HepG2 (cell line): ENCODE measurements around the gene MAPK11. TPM values are rescaled to one million over a fixed set of nuclear protein-coding genes. Genes with fewer than 3 reads are reported as not detected.

Experiments
- DNMT3B ChIP-seq: conservative IDR thresholded peaks from 2 replicates; pipeline ENCODE4 v1.6.1; 2016; ENCODE audit warnings: missing biosample characterization, control low read depth
- FOXA1 ChIP-seq, 2 experiments: fragments of 450-650 bp in 1 of 2; sonication (generic) in 1 of 2; formaldehyde crosslinking in 1 of 2; IDR thresholded peaks; 2 replicates each; pipeline versions ENCODE4 v1.4.0 to v1.6.1; 2016 to 2020; ENCODE audit warnings: missing genetic modification reagents in 1 of 2
- GTF3A ChIP-seq: sonication (generic); formaldehyde crosslinking; conservative IDR thresholded peaks from 2 replicates; pipeline ENCODE4 v1.4.0; 2020; ENCODE audit warnings: mild to moderate bottlenecking, missing genetic modification reagents
- JUNB ChIP-seq: sonication (generic); formaldehyde crosslinking; IDR thresholded peaks from 2 replicates; pipeline ENCODE4 v1.8.0; 2022; ENCODE audit warnings: missing genetic modification reagents, mild to moderate bottlenecking, borderline replicate concordance
- MXI1 ChIP-seq: IDR thresholded peaks from 3 replicates; pipeline ENCODE4 v1.6.1; 2012; ENCODE audit warnings: low read depth, low read length, inconsistent platforms, borderline replicate concordance
- RFX3 ChIP-seq: IDR thresholded peaks from 2 replicates; pipeline ENCODE4 v1.6.1; 2016; ENCODE audit warnings: missing biosample characterization, missing genetic modification reagents
- SP1 ChIP-seq, 2 experiments: fragments of 450-650 bp in 1 of 2; sonication (generic) in 1 of 2; formaldehyde crosslinking in 1 of 2; IDR thresholded peaks; 2 replicates each; pipeline versions ENCODE4 v1.4.0 to v1.6.1; 2016 to 2020; ENCODE audit warnings: missing genetic modification reagents in 1 of 2
- TARDBP ChIP-seq: sonication (generic); formaldehyde crosslinking; IDR thresholded peaks from 2 replicates; pipeline ENCODE4 v1.8.0; 2022; ENCODE audit warnings: mild to moderate bottlenecking, missing genetic modification reagents
- U2AF2 ChIP-seq: fragments of 200-400 bp; formaldehyde crosslinking; IDR thresholded peaks from 2 replicates; pipeline ENCODE4 v1.6.1; 2017; ENCODE audit warnings: low read depth, mild to moderate bottlenecking, low read length
- ZBTB21 ChIP-seq: sonication (generic); formaldehyde crosslinking; IDR thresholded peaks from 2 replicates; pipeline ENCODE4 v1.4.0; 2020; ENCODE audit warnings: missing genetic modification reagents
- ZNF234 ChIP-seq: sonication (generic); formaldehyde crosslinking; conservative IDR thresholded peaks from 2 replicates; pipeline ENCODE4 v1.5.1; 2020; ENCODE audit warnings: mild to moderate bottlenecking, missing genetic modification reagents
- ZNF251 ChIP-seq: sonication (generic); formaldehyde crosslinking; IDR thresholded peaks from 2 replicates; pipeline ENCODE4 v1.9.0; 2021; ENCODE audit warnings: mild to moderate bottlenecking, missing genetic modification reagents
- polyA plus RNA-seq, 8 experiments: library from polyadenylated mRNA; depleted of rRNA in 3 of 8; stranded (reverse) in 7 of 8; unstranded in 1 of 8; fragments of >200 nt; fragmentation: Illumina TruSeq in 4 of 8; extraction: Trizol in 4 of 8; gene quantifications; 2 replicates each; pipeline versions ENCODE4 v1.2.1 to v1.2.3, GENCODE V29; 2011 to 2016; ENCODE audit warnings: low read depth in 4 of 8, missing spikeins in 1 of 8, mixed read lengths in 1 of 8; ENCODE audit not compliant: insufficient read depth in 1 of 8
- total RNA-seq, 5 experiments: library from RNA; depleted of rRNA; stranded (reverse); fragments of >200 nt; fragmentation: Illumina TruSeq; extraction: Trizol; gene quantifications; 2 replicates each; pipeline ENCODE4 v1.2.3, GENCODE V29; 2016; ENCODE audit warnings: low read depth in 1 of 5
- TF ChIP-seq, protein P1 (sequence below): sonication (generic); formaldehyde crosslinking; IDR thresholded peaks from one replicate; pipeline ENCODE4 v1.5.1; 2020; ENCODE audit warnings: mild to moderate bottlenecking, missing genetic modification reagents; ENCODE audit errors: not compliant biosample characterization
- TF ChIP-seq, protein P2 (sequence below): sonication (generic); formaldehyde crosslinking; IDR thresholded peaks from 2 replicates; pipeline ENCODE4 v1.8.1; 2023; ENCODE audit warnings: mild to moderate bottlenecking, missing genetic modification reagents, borderline replicate concordance
- TF ChIP-seq, protein P3 (sequence below): sonication (generic); formaldehyde crosslinking; IDR thresholded peaks from 2 replicates; pipeline ENCODE4 v1.4.0; 2020; ENCODE audit warnings: missing genetic modification reagents, borderline replicate concordance

Gene MAPK11
- total and polyA plus RNA-seq, 2 of the 13 experiments (the other 11 are each of a cell fraction or from before 2014, with no cell fraction given) = 0.15 to 0.17 TPM

DNA sequence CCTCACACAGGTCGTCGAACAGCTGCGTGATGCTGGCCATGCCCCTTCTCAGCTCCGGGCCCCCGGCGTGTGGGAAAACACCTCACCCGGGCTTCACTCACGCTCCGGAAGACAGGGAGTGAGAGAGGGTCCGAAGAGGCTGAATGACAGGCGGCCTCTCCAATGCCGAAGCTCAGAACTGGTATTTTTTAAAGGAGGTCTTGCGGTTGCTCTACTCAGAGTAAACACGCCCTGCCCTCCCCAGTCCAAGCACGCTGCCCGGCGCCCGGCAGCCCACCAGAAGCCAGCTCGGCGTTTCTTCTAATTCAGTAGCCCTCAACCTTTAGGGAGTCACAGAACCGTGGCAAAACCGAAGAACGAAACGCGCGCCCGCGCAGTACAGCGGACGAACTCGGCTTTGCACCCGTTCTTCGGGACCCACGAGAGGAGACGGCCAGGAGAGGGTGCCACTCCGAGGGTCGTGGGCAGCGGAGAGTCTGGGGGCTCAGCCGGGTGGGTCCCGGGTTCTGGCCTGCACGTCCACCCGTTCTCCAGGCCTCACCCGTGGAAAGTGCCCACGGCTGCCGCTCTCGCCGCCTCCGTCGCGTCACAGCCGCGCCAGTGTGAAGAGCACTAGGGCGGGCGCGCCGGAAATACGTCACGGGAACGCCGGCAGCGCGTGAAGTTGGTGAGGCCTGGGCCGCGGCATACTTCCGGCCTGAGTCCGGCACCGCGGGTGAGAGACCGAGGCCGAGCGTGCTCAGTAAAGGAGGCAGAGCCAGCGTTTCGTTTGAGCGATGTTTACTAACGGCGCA lies 25.6 kb downstream of the MAPK11 start, which contains the start of gene TUBGCP6 (continued):
- TF ChIP-seq, protein P1, sequence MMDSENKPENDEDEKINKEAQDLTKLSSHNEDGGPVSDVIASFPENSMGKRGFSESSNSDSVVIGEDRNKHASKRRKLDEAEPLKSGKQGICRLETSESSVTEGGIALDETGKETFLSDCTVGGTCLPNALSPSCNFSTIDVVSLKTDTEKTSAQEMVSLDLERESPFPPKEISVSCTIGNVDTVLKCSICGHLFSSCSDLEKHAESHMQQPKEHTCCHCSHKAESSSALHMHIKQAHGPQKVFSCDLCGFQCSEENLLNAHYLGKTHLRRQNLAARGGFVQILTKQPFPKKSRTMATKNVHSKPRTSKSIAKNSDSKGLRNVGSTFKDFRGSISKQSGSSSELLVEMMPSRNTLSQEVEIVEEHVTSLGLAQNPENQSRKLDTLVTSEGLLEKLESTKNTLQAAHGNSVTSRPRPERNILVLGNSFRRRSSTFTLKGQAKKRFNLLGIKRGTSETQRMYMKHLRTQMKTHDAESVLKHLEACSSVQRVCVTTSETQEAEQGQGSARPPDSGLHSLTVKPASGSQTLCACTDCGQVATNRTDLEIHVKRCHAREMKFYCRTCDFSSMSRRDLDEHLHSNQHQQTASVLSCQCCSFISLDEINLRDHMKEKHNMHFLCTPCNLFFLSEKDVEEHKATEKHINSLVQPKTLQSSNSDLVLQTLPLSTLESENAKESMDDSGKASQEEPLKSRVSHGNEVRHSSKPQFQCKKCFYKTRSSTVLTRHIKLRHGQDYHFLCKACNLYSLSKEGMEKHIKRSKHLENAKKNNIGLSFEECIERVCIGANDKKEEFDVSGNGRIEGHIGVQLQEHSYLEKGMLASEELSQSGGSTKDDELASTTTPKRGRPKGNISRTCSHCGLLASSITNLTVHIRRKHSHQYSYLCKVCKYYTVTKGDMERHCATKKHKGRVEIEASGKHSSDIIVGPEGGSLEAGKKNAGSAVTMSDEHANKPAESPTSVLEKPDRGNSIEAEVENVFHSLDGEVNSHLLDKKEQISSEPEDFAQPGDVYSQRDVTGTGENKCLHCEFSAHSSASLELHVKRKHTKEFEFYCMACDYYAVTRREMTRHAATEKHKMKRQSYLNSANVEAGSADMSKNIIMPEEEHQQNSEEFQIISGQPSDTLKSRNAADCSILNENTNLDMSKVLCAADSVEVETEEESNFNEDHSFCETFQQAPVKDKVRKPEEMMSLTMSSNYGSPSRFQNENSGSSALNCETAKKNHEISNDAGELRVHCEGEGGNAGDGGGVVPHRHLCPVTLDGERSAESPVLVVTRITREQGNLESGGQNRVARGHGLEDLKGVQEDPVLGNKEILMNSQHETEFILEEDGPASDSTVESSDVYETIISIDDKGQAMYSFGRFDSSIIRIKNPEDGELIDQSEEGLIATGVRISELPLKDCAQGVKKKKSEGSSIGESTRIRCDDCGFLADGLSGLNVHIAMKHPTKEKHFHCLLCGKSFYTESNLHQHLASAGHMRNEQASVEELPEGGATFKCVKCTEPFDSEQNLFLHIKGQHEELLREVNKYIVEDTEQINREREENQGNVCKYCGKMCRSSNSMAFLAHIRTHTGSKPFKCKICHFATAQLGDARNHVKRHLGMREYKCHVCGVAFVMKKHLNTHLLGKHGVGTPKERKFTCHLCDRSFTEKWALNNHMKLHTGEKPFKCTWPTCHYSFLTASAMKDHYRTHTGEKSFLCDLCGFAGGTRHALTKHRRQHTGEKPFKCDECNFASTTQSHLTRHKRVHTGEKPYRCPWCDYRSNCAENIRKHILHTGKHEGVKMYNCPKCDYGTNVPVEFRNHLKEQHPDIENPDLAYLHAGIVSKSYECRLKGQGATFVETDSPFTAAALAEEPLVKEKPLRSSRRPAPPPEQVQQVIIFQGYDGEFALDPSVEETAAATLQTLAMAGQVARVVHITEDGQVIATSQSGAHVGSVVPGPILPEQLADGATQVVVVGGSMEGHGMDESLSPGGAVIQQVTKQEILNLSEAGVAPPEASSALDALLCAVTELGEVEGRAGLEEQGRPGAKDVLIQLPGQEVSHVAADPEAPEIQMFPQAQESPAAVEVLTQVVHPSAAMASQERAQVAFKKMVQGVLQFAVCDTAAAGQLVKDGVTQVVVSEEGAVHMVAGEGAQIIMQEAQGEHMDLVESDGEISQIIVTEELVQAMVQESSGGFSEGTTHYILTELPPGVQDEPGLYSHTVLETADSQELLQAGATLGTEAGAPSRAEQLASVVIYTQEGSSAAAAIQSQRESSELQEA = peak; percentile 75
- TF ChIP-seq ZBTB21 (CRISPR knock-in tag) = peak; percentile 98
- no peak; the same call in 1 of the 2 replicates for TF ChIP-seq ZNF234 (CRISPR knock-in tag)
- TF ChIP-seq SP1 (IDR thresholded peaks at IDR 0.05) = no peak
- TF ChIP-seq SP1 (CRISPR knock-in tag; IDR thresholded peaks at IDR 0.05) = peak; percentile 79
- TF ChIP-seq TARDBP (CRISPR knock-in tag) = peak; percentile 85
- TF ChIP-seq, protein P2, sequence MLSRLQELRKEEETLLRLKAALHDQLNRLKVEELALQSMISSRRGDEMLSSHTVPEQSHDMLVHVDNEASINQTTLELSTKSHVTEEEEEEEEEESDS (CRISPR knock-in tag) = no peak
- no peak for TF ChIP-seq JUNB (CRISPR knock-in tag)
- no peak for TF ChIP-seq RFX3
- TF ChIP-seq, protein P3, sequence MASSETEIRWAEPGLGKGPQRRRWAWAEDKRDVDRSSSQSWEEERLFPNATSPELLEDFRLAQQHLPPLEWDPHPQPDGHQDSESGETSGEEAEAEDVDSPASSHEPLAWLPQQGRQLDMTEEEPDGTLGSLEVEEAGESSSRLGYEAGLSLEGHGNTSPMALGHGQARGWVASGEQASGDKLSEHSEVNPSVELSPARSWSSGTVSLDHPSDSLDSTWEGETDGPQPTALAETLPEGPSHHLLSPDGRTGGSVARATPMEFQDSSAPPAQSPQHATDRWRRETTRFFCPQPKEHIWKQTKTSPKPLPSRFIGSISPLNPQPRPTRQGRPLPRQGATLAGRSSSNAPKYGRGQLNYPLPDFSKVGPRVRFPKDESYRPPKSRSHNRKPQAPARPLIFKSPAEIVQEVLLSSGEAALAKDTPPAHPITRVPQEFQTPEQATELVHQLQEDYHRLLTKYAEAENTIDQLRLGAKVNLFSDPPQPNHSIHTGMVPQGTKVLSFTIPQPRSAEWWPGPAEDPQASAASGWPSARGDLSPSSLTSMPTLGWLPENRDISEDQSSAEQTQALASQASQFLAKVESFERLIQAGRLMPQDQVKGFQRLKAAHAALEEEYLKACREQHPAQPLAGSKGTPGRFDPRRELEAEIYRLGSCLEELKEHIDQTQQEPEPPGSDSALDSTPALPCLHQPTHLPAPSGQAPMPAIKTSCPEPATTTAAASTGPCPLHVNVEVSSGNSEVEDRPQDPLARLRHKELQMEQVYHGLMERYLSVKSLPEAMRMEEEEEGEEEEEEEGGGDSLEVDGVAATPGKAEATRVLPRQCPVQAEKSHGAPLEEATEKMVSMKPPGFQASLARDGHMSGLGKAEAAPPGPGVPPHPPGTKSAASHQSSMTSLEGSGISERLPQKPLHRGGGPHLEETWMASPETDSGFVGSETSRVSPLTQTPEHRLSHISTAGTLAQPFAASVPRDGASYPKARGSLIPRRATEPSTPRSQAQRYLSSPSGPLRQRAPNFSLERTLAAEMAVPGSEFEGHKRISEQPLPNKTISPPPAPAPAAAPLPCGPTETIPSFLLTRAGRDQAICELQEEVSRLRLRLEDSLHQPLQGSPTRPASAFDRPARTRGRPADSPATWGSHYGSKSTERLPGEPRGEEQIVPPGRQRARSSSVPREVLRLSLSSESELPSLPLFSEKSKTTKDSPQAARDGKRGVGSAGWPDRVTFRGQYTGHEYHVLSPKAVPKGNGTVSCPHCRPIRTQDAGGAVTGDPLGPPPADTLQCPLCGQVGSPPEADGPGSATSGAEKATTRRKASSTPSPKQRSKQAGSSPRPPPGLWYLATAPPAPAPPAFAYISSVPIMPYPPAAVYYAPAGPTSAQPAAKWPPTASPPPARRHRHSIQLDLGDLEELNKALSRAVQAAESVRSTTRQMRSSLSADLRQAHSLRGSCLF (CRISPR knock-in tag) = no peak
- TF ChIP-seq ZNF251 (CRISPR knock-in tag) = peak; percentile 73; the same call in 1 of the 2 replicates
- TF ChIP-seq DNMT3B (CRISPR knock-in tag) = no peak
- TF ChIP-seq FOXA1 (IDR thresholded peaks at IDR 0.05) = no peak
- TF ChIP-seq FOXA1 (CRISPR knock-in tag; IDR thresholded peaks at IDR 0.05) = peak; percentile 67
- TF ChIP-seq U2AF2 = 0 out of 2 replicates have a peak, but pooled peaks have one; percentile 47
- peak; percentile 90; the same call in 2 of the 3 replicates for TF ChIP-seq MXI1
- TF ChIP-seq GTF3A (CRISPR knock-in tag) = peak; percentile 83; the same call in 1 of the 2 replicates
